ENCODE measurements around the gene CRY2.

GRCh38 chr11:45894555-45895247 is 47.4 kb downstream of the CRY2 start:
- TF ChIP-seq, protein P1, sequence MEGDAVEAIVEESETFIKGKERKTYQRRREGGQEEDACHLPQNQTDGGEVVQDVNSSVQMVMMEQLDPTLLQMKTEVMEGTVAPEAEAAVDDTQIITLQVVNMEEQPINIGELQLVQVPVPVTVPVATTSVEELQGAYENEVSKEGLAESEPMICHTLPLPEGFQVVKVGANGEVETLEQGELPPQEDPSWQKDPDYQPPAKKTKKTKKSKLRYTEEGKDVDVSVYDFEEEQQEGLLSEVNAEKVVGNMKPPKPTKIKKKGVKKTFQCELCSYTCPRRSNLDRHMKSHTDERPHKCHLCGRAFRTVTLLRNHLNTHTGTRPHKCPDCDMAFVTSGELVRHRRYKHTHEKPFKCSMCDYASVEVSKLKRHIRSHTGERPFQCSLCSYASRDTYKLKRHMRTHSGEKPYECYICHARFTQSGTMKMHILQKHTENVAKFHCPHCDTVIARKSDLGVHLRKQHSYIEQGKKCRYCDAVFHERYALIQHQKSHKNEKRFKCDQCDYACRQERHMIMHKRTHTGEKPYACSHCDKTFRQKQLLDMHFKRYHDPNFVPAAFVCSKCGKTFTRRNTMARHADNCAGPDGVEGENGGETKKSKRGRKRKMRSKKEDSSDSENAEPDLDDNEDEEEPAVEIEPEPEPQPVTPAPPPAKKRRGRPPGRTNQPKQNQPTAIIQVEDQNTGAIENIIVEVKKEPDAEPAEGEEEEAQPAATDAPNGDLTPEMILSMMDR (IDR thresholded peaks at IDR 0.05 in 4 of 5, conservative IDR thresholded peaks at IDR 0.05 in 1 of 5): no peak
- no peak for TF ChIP-seq POLR2A (IDR thresholded peaks at IDR 0.05)

All from gastrocnemius medialis (tissue), 4 donors.